Measurements from ENCODE around the gene PIGB. TPM values are rescaled to one million over a fixed set of nuclear protein-coding genes. Genes with fewer than 3 reads are reported as not detected.

Gene PIGB
- 10 to 100 TPM; 31.3 to 43.0 TPM for total RNA-seq

GRCh38 chr15:55318588-55319494 lies at the start of gene PIGB, which contains the start of gene PIGBOS1:
TSS of gene PIGB (plus strand) at chr15:55319222. CDS start at chr15:55319251, 29 bp downstream.
TSS of gene PIGBOS1 (minus strand) at chr15:55319123. CDS start at chr15:55317792, 1,331 bp downstream.

GRCh38 chr15:55289746-55290527 lies 29.1 kb upstream of the PIGB start, which contains the start of gene RAB27A:
TSS of gene RAB27A (minus strand) at chr15:55289813. CDS start at chr15:55234934, 54,879 bp downstream.

Other genes with a start within 250 kb of the PIGB start
- 10 to 100 TPM; 21.0 to 45.3 TPM for gene RSL24D1, start 122.3 kb upstream of the PIGB start, total RNA-seq
- 100 to 1,000 TPM; 106 to 238 TPM for gene RAB27A, start 29.4 kb upstream of the PIGB start, total RNA-seq
- gene PIGBOS1, start 99 bp upstream of the PIGB start, total RNA-seq: 1 to 10 TPM; 5.5 to 6.0 TPM
- gene CCPG1, start 89.1 kb downstream of the PIGB start, total RNA-seq: 10 to 100 TPM; 23.0 to 27.5 TPM
- 1 to 10 TPM; 1.4 to 3.7 TPM for gene PIERCE2, start 89.3 kb downstream of the PIGB start, total RNA-seq
- 1 to 10 TPM; 2.8 to 3.0 TPM for gene DNAAF4, start 189.0 kb downstream of the PIGB start, total RNA-seq